Measurements from ENCODE around the gene MRPL33. TPM values are rescaled to one million over a fixed set of nuclear protein-coding genes. Genes with fewer than 3 reads are reported as not detected.

MRPL33 gene
- total and polyA plus RNA-seq, 2 of the 13 experiments (the other 11 are each of a cell fraction or from before 2014, with no cell fraction given) = 69.7 to 218 TPM

DNA sequence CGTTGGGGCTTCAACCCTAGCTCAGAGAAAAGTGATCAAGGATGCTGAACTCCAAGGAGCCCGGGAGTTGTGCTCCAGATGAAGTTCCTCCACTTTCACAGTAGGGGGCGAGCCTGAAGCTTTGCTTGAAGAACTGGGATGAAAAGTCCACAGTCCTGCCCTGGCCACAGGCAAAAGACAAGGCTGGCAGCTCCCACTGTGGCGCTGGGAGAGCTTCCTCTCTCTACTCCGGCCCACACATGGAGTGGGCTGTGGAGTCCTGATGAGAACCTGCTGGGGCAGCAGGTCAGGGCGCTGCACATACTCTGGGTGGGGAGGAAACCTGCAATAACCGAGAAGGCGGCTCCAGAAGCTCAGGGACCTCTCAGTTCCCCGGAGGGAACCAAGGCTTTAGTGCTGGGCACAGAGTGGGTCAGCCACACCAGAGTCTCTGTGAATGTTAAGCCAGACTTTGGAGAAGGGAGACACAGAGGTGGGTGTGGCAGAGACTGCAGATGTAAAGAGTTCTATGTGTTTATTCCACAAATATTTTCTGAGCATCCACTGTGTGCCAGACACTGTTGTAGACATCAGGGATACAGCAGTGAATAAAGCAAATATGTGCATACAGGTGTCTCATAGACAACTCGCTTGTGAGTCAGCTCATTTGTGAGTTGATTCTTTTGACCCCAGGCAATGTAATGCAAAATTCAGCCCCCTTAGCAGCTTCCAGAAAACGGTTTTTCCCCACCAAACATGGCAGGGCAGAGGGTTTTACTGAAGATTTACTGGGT is 48.0 kb upstream of the MRPL33 start (continued):
- TF ChIP-seq ZNF230 (CRISPR knock-in tag; IDR thresholded peaks at IDR 0.05) = 0 out of 2 replicates have a peak, but pooled peaks have one; percentile 24
- TF ChIP-seq, protein P1, sequence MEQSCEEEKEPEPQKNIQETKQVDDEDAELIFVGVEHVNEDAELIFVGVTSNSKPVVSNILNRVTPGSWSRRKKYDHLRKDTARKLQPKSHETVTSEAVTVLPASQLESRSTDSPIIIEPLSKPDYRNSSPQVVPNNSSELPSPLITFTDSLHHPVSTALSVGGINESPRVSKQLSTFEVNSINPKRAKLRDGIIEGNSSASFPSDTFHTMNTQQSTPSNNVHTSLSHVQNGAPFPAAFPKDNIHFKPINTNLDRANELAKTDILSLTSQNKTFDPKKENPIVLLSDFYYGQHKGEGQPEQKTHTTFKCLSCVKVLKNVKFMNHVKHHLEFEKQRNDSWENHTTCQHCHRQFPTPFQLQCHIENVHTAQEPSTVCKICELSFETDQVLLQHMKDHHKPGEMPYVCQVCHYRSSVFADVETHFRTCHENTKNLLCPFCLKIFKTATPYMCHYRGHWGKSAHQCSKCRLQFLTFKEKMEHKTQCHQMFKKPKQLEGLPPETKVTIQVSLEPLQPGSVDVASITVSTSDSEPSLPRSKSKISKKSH (CRISPR knock-in tag; IDR thresholded peaks at IDR 0.05; ENCODE audit: borderline replicate concordance) = 0 out of 2 replicates have a peak, but pooled peaks have one; percentile 35
- no peak for TF ChIP-seq ZNF562 (CRISPR knock-in tag; IDR thresholded peaks at IDR 0.05; ENCODE audit: borderline replicate concordance)
- peak; percentile 43 for TF ChIP-seq TBL1XR1 (IDR thresholded peaks at IDR 0.05; ENCODE audit: borderline replicate concordance, low read length, partially characterized antibody)
- peak; percentile 73; the same call in 1 of the 2 replicates for TF ChIP-seq ZNF709 (CRISPR knock-in tag; IDR thresholded peaks at IDR 0.05)
- peak; percentile 93 for TF ChIP-seq SMC3 (IDR thresholded peaks at IDR 0.05; ENCODE audit: low read length)
- no peak for TF ChIP-seq ZNF781 (CRISPR knock-in tag; IDR thresholded peaks at IDR 0.05; ENCODE audit: borderline replicate concordance, not compliant biosample characterization)
- peak; percentile 42; the same call in 1 of the 2 replicates for TF ChIP-seq HOXA3 (CRISPR knock-in tag; IDR thresholded peaks at IDR 0.05)
- TF ChIP-seq, protein P2, sequence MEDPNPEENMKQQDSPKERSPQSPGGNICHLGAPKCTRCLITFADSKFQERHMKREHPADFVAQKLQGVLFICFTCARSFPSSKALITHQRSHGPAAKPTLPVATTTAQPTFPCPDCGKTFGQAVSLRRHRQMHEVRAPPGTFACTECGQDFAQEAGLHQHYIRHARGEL (CRISPR knock-in tag; IDR thresholded peaks at IDR 0.05) = no peak
- TF ChIP-seq, protein P3, sequence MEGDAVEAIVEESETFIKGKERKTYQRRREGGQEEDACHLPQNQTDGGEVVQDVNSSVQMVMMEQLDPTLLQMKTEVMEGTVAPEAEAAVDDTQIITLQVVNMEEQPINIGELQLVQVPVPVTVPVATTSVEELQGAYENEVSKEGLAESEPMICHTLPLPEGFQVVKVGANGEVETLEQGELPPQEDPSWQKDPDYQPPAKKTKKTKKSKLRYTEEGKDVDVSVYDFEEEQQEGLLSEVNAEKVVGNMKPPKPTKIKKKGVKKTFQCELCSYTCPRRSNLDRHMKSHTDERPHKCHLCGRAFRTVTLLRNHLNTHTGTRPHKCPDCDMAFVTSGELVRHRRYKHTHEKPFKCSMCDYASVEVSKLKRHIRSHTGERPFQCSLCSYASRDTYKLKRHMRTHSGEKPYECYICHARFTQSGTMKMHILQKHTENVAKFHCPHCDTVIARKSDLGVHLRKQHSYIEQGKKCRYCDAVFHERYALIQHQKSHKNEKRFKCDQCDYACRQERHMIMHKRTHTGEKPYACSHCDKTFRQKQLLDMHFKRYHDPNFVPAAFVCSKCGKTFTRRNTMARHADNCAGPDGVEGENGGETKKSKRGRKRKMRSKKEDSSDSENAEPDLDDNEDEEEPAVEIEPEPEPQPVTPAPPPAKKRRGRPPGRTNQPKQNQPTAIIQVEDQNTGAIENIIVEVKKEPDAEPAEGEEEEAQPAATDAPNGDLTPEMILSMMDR (CRISPR knock-in tag; IDR thresholded peaks at IDR 0.05) = peak; percentile 94
- TF ChIP-seq ZNF232 (CRISPR knock-in tag; IDR thresholded peaks at IDR 0.05; ENCODE audit: borderline replicate concordance) = no peak
- 0 out of 2 replicates have a peak, but pooled peaks have one; percentile 32 for TF ChIP-seq SMAD3 (CRISPR knock-in tag; IDR thresholded peaks at IDR 0.05)
- TF ChIP-seq GABPB1 (CRISPR knock-in tag; IDR thresholded peaks at IDR 0.05) = peak; percentile 25
- TF ChIP-seq ZNF660 (CRISPR knock-in tag; IDR thresholded peaks at IDR 0.05; ENCODE audit: borderline replicate concordance, low read depth) = no peak
- 0 out of 2 replicates have a peak, but pooled peaks have one; percentile 36 for TF ChIP-seq ZNF441 (CRISPR knock-in tag; IDR thresholded peaks at IDR 0.05; ENCODE audit: borderline replicate concordance)
- 0 out of 2 replicates have a peak, but pooled peaks have one; percentile 26 for TF ChIP-seq CEBPG (CRISPR knock-in tag; IDR thresholded peaks at IDR 0.05)
- peak; percentile 22; the same call in 1 of the 2 replicates for TF ChIP-seq FOXJ3 (CRISPR knock-in tag; IDR thresholded peaks at IDR 0.05; ENCODE audit: borderline replicate concordance)
- no peak for TF ChIP-seq MTF2 (CRISPR knock-in tag; IDR thresholded peaks at IDR 0.05; ENCODE audit: borderline replicate concordance)
- peak; percentile 92 for TF ChIP-seq STAG1 (CRISPR knock-in tag; IDR thresholded peaks at IDR 0.05)
- TF ChIP-seq HES4 (CRISPR knock-in tag; IDR thresholded peaks at IDR 0.05; ENCODE audit: borderline replicate concordance) = 0 out of 2 replicates have a peak, but pooled peaks have one; percentile 16
- TF ChIP-seq KMT2B (CRISPR knock-in tag; IDR thresholded peaks at IDR 0.05) = no peak
- no peak for TF ChIP-seq ZNF138 (CRISPR knock-in tag; IDR thresholded peaks at IDR 0.05; ENCODE audit: low read depth)
- 0 out of 2 replicates have a peak, but pooled peaks have one; percentile 1 for TF ChIP-seq MAFF (IDR thresholded peaks at IDR 0.05; ENCODE audit: low read depth, low read length)
- TF ChIP-seq, protein P4, sequence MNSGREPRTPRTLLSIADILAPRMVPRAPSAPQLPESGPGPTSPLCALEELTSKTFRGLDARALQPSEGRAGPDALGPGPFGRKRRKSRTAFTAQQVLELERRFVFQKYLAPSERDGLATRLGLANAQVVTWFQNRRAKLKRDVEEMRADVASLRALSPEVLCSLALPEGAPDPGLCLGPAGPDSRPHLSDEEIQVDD (CRISPR knock-in tag; IDR thresholded peaks at IDR 0.05; ENCODE audit: borderline replicate concordance) = no peak
- TF ChIP-seq GFI1 (CRISPR knock-in tag; IDR thresholded peaks at IDR 0.05; ENCODE audit: borderline replicate concordance) = 0 out of 2 replicates have a peak, but pooled peaks have one; percentile 28
